SKM-1 treated with dmso at 0.1 percent for 144 hours (cell line): Measurements from ENCODE around the gene ADRM1.

Source experiments
- DNase-seq: peaks from one replicate; lab custom pipeline; 2025; ENCODE audit not compliant: unreplicated experiment; lab: John Stamatoyannopoulos, UW

Gene ADRM1

GRCh38 chr20:62297449-62298227 is 5.2 kb upstream of the ADRM1 start:
- no peak for DNase-seq

DNA sequence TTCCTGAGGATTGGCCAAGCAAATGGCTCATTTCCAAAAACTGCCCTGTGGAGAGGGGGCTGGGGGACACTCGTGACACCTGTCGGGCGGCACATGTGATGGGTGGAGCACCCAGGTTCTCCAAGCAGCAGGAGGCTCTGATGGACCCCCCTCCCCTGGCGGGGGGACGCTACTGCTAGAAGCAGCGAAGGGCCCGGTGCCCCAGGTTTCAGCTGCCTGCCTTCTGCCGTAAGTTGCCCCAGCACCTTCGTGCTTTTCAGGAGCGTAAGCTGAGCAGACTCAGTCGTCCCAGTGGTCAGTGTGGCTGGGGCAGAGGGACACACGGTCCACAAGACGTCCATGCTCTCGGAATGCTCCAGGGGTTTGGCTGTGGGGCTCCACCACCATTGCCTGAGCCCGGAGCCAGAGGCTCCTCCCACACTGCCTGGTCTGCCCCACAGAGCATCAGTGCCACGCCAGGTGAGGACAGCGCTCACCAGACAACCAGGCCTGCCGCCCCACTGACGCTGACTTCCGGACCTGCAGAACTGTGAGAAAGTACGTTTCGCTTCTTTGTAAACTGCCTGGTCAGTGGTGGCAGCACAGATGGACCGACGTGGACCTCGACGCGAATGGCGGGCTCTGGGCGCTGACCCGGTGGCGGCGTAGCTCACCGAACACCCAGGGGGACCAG is 4.1 kb upstream of the ADRM1 start:
- DNase-seq, result no peak

DNA sequence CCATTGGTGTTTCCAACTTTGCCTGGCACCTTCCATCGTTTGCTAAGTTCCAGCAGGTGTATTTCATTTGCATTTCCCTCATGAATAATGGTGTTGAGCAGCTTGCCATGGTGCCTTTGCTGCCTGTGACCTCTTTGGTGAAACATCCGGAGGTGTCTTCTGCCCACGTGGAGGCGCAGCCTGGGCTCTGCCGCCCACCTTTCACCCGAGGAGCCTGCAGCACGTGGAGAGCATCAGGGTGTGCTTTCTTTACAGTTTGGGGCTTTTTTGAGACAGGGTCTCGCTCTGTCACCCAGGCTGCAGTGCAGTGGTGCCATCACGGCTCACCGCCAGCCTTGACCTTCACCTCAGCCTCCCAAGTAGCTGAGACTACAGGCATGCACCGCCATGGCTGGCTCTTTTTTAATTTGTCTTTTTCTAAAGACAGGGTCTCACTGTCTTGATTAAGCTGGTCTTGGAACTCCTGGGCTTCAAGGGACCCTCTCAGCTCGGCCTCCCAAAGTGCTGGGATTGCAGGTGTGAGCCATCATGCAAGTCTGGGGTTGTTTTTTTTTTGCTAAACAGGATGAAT is 3.0 kb upstream of the ADRM1 start:
- no peak for DNase-seq

GRCh38 chr20:62300319-62300718 is 2.5 kb upstream of the ADRM1 start:
- no peak for DNase-seq

- no peak for DNase-seq
These were observed 1.6 kb upstream of the ADRM1 start for GRCh38 chr20:62301111-62301668.

DNA sequence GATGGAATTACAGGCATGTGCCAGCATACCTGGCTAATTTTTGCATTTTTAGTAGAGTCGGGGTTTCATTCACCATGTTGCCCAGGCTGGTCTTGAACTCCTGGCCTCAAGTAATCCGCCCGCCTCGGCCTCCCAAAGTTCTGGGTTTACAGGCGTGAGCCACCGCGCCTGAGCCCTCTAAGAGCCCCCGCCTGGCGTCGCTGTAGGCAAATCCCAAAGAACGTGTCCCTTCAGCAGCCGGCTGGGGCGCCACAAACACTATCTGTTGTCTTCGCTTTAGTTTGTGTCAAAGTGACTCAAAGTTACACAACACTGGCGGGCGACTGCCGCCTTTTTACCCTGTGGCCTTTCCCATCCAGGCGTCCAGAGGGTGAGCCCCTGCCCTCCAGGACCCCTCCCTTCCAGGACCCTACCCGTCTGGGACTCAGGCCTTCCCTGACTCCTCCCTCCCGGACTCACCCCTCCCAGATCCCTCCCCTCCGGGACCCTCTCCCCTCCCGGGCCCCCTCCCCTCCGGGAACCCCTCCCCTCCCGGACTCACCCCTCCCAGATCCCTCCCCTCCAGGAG is 940 bp upstream of the ADRM1 start:
- DNase-seq, result peak; percentile 97

DNA sequence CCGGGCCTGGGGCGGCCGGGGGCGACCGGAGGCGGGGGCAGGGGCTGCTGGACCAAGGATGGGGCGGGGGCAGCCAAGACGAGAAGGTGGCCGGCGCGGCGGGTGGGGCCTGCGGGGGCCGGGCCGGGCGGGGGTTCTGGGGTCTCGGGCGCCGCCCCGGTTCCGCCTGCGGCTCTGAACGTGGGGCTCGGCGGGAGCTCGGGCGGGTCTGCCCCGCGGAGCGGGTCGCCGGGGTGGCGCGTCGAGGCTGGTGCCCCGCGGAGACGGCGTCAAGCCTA is 204 bp downstream of the ADRM1 start:
- DNase-seq, result no peak

- no peak for DNase-seq
These were observed 786 bp downstream of the ADRM1 start for GRCh38 chr20:62303340-62304226.

GRCh38 chr20:62304331-62305148 is 1.7 kb downstream of the ADRM1 start:
- DNase-seq, result no peak

DNA sequence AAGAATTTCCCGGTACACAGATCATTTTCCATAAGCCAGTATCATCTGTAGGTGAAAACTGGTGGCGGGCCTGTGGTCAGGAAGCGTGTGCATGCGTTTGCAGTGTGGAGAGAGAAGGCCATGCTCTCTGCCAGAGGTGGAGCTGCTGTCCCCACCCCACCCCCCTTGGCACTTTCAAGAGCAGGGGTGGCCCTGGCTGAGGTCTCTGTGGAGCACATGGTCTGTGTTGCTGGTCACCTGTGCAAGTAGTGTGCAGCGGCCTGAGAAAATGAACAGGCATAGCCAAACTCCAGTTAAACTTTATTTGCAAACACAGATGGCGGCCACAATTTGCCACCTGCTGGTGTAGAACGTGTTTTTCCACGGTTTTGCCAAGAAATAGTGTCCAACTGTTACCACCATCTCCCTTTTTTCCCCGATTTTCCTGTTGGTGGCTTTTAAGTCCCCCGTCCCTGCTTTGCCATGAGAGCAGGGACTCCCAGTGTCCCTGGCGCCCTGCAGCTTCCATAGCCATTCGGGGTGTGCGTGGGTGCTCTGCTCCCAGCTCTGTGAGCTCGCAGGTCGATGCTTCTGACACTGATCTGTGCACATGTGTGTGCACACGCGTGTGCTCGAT is 2.5 kb downstream of the ADRM1 start:
- DNase-seq, result no peak

- no peak for DNase-seq
These were observed 3.1 kb downstream of the ADRM1 start for GRCh38 chr20:62305765-62306413.

DNA sequence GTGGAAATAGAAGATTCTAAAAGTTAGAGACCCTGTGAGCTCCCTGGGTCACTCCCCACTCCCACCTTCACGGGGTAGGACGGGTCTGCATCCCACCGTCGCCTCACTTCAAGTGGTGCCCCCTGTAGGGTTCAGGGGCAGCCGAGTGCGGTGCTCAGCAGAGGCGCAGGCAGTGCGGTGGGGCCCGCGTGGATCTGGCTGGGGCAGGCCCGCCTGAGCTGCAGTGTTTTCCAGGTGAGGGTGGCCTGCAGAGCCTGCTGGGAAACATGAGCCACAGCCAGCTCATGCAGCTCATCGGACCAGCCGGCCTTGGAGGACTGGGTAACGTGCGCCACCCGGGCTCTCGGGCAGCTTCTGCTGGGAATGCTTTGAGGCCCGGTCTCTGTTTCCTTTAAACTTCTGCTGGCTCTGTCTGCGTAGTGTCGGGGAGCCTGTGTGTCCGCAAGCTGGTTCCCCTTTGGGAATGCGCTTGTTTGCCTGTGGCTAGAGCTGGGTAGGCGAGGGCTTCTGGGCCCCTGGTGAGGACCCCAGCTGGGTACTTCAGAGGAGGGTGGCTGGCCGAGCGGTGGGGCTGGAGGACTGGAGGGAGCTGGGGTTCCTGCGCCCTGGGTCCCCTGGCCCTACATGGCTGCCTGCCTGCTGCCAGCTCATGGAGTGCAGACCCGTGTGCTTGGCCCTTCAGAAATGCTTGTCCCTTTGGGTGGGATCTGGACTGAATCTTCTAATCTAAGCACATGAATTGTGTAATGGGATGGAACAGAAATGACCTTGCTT is 3.8 kb downstream of the ADRM1 start:
- no peak for DNase-seq

DNA sequence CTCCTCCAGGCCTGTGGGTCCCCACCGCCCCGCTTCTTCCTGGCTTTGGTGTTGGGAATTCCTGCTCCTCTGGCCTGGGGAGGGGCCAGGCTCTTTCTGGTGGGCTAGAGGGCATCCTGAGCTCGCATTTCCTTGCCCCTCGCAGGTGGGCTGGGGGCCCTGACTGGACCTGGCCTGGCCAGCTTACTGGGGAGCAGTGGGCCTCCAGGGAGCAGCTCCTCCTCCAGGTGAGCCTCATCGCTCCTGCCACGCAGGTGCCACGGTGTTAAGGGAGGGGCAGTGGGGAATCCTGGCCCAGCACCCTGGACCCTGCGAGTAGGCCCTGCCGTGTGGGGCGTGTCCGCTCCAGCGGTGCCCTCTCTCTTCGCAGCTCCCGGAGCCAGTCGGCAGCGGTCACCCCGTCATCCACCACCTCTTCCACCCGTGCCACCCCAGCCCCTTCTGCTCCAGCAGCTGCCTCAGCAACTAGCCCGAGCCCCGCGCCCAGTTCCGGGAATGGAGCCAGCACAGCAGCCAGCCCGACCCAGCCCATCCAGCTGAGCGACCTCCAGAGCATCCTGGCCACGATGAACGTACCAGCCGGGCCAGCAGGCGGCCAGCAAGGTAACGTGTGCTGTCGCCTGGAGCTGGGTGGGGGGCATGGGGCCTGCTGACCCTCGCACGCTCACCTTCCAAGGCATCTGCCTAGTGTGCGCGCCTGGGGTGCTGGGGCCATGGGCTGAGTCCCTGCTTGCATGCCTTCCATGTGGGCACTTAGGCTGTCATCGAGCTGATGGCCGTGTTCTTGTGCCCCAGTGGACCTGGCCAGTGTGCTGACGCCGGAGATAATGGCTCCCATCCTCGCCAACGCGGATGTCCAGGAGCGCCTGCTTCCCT is 4.7 kb downstream of the ADRM1 start:
- no peak for DNase-seq

GRCh38 chr20:62308102-62308822 is 5.5 kb downstream of the ADRM1 start:
- DNase-seq, result no peak

DNA sequence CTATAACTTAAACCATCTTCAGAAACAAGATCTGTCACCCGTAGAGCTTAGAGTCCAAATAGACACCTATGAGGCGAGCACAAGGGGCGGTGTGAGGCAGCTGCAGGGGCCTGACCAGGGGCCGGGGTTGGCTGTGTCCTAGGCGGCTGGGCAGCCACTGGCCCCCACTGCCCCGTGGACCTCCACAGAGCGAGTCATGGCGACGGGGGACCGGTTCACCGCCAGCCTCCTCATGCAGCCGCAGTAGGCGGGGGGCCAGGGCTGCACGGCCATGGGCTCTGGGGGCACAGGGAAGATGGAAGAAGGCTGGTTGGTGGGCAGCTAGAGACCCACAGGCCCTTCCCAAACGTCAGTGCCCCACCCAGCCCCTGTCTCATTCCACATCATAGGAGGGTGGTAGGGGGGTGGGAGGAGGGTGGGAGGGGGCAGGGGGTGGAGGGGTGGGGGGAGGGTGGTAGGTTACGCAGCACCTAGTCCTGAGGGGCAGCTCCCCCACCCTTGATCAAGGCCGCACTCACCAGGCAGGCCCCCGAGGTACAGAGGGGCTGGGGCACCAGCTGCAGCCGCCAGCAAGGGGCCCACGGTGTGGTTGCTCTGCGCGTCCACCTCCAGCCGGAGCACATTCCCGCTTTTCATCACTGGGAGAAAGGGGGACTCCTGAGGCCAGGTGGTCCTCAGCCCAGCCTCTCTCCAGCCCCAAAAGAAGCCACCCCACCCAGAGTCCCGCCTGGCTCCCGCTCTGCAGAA is 6.6 kb downstream of the ADRM1 start:
- no peak for DNase-seq
